ENCODE results near the gene NCR3LG1. TPM values are rescaled to one million over a fixed set of nuclear protein-coding genes. Genes with fewer than 3 reads are reported as not detected.

The NCR3LG1 gene
- total and polyA plus RNA-seq, 8 donors: under 0.01 to 13.6 (median 4.1) TPM; not detected in 1

DNA sequence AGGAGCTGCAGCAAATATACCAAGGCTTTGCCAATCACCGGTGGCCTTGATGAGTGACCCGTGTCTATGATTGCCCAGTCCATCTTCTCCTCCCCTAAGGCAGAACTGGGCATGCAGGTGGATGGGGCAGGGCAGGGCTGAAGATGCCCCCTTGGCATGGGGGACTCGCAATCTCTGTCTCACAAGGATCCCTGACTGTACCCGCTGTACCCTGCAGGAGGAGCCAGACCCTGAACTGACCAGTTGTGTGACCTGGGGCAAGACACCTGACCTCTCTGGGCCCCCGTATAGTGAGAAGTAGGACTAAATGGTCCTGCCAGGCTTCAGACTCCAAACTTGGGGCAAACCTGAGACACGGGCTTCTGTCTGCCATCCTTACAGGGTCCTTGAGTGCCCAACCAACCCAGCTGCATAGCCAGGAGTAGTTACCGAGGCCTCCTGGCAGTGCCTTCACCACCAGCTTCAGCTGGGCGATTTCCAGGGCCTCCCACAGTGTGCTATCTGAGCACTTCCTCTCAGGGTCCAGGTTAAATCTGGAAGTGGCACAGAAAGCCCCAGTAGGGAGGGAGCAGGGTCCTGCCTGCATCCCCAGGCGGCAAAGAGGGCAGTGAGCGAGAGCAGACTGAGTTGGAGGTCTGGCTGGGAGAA is 43.3 kb downstream of the NCR3LG1 start:
- intact Hi-C loops (cut with DNase I; ENCODE audit: low total_unique reads): no loop called here
- peaks cover 2 to 4% (median 3%) of the 10 kb centered on the region in 4 donors for H3K4me1 ChIP-seq
- H3K9me3 ChIP-seq: no peaks in the 10 kb centered on the region
- H3K27ac ChIP-seq: no peak overlapping the region
- no peak overlapping the region for H3K4me3 ChIP-seq
- TF ChIP-seq EP300 (IDR thresholded peaks at IDR 0.05): no peak
- H3K36me3 ChIP-seq: no peaks in the 10 kb centered on the region
- H3K27me3 ChIP-seq: no peaks in the 10 kb centered on the region
- WGBS, 5 donors: 85 to 92% (median 87%) methylated on average over 6 to 10 of the region's 10 CpGs
- DNase-seq: no peak

DNA sequence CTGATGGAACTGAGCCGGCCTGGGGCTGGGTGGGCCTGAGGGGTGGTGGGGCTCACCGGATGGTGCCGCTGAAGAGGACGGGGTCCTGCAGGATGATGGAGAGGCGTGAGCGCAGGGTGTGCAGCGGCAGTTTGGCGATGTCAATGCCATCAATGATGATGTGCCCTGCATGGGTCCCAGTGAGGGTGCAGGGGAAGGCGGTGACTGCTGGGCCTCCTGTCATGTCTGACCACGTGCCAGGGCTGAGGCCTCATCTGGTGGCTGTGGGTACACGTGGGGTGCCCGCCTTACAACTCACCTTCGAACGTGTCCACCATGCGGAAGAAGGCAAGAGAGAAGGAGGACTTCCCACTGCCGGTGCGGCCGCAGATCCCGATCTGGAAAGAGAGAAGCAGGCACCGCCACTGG is 44.0 kb downstream of the NCR3LG1 start:
- Histone ChIP-seq H3K4me1 (no peaks in the 10 kb centered on the region), H3K27me3 (no peaks in the 10 kb centered on the region), H3K36me3 (no peaks in the 10 kb centered on the region), H3K9me3 (no peaks in the 10 kb centered on the region), H3K27ac (no peak overlapping the region), H3K4me3 (no peak overlapping the region)
- DNase-seq: no peak
- no peak for TF ChIP-seq EP300 (IDR thresholded peaks at IDR 0.05)
- no peak for TF ChIP-seq POLR2AphosphoS5 (IDR thresholded peaks at IDR 0.05)
- no peak for TF ChIP-seq POLR2A (IDR thresholded peaks at IDR 0.05)
- TF ChIP-seq, protein P1, sequence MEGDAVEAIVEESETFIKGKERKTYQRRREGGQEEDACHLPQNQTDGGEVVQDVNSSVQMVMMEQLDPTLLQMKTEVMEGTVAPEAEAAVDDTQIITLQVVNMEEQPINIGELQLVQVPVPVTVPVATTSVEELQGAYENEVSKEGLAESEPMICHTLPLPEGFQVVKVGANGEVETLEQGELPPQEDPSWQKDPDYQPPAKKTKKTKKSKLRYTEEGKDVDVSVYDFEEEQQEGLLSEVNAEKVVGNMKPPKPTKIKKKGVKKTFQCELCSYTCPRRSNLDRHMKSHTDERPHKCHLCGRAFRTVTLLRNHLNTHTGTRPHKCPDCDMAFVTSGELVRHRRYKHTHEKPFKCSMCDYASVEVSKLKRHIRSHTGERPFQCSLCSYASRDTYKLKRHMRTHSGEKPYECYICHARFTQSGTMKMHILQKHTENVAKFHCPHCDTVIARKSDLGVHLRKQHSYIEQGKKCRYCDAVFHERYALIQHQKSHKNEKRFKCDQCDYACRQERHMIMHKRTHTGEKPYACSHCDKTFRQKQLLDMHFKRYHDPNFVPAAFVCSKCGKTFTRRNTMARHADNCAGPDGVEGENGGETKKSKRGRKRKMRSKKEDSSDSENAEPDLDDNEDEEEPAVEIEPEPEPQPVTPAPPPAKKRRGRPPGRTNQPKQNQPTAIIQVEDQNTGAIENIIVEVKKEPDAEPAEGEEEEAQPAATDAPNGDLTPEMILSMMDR (IDR thresholded peaks at IDR 0.05): no peak
- 89 to 93% (median 90%) methylated on average over 20 of the region's 20 CpGs for WGBS, 5 donors
- intact Hi-C loops (cut with DNase I; ENCODE audit: low total_unique reads): no loop called here

DNA sequence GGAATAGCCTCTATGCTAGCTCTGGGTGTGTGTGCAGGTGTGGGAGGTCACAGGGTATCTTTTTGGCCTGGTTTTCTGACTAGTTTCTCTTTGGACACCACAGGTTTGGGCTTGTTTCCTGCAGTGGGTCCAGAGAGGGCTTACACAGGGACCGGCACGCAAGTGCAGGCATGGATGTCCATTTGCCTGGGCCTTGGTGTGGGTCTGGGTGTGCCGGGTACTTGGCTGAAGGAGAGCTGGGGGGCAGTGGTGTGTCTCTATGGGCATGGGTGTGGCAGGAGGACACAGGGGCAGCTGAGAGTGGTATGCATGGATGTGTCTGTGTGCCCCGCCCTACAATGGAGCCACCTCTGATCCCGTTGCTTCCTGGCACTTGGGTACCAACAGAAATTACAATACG is 44.4 kb downstream of the NCR3LG1 start:
- Histone ChIP-seq H3K4me3 (no peak overlapping the region), H3K27me3 (no peaks in the 10 kb centered on the region), H3K27ac (no peak overlapping the region), H3K4me1 (no peaks in the 10 kb centered on the region), H3K36me3 (no peaks in the 10 kb centered on the region), H3K9me3 (no peaks in the 10 kb centered on the region)
- 81 to 95% (median 85%) methylated on average over 5 to 6 of the region's 6 CpGs for WGBS, 5 donors
- intact Hi-C loops (cut with DNase I; ENCODE audit: low total_unique reads): no loop called here
- no peak for DNase-seq
- TF ChIP-seq POLR2A (IDR thresholded peaks at IDR 0.05) (no peak), EP300 (IDR thresholded peaks at IDR 0.05) (no peak), POLR2AphosphoS5 (IDR thresholded peaks at IDR 0.05) (no peak)
- TF ChIP-seq, protein P1 (IDR thresholded peaks at IDR 0.05): no peak

DNA sequence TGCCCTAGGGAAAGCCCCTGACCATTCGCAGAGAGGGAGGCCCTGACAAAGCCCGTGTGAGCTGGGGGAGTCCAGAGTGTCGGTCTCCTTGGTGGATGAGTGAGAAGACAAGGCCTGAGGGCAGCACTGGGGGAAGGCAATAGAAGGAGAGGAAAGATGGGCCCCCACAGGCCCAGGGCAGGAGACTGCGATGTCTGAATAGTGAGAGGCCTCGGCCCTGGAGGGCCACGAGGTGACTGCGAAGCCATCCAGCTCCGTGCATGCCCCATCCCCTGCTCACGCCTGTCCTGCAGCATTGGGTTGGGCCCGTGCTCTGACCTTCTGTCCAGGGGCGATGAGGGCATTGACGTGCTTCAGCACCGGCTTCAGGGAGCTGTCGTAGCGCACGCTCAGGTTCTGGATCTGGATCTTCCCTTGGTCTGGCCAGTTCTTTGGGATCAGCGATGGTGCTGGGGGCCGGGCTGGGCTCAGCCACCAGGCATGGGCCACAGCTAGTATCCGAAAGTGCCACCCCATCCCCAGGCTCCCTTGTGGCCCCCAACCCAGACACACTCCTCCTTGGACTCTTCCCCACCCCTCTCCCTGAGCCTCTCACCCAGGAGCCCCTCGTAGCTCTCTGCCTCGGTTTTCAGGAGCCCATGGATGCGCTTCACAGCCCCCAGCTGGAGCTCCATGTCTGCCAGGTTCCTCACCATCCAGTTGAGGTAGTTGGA is 45.2 kb downstream of the NCR3LG1 start:
- Histone ChIP-seq H3K27ac (no peak overlapping the region), H3K4me3 (no peak overlapping the region), H3K4me1 (no peaks in the 10 kb centered on the region), H3K36me3 (no peaks in the 10 kb centered on the region), H3K9me3 (no peaks in the 10 kb centered on the region), H3K27me3 (no peaks in the 10 kb centered on the region)
- intact Hi-C loops (cut with DNase I; ENCODE audit: low total_unique reads): no loop called here
- no peak for DNase-seq
- TF ChIP-seq, protein P1 (IDR thresholded peaks at IDR 0.05): no peak
- TF ChIP-seq POLR2AphosphoS5 (IDR thresholded peaks at IDR 0.05) (no peak), EP300 (IDR thresholded peaks at IDR 0.05) (no peak)
- WGBS, 5 donors: 89 to 93% (median 92%) methylated on average over 18 to 22 of the region's 22 CpGs
